ENCODE measurements around the gene RABGEF1. TPM values are rescaled to one million over a fixed set of nuclear protein-coding genes. Genes with fewer than 3 reads are reported as not detected.

Gene RABGEF1
- total RNA-seq, 4 donors from 2014 or later = 13.1 to 38.3 (median 25.4) TPM

DNA sequence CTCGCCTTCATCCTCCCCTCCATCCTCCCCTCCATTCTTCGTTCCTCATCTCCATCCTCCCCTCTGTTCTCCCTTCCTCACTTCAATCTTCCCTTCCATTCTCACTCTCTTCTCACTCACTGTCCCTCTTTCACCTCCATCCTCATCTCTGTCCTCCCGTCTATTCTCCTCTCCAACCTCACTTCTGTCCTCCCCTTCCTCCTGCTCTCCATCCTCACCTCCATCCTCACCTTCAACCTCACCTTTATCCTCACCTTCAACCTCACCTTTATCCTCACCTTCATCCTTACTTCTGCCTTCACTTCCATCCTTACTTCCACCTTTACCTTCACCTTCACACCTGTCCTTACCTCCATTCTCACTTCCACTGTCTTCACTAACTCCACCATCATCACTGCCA is 11.3 kb upstream of the RABGEF1 start:
- Histone ChIP-seq H3K9me3 (no peaks in the 10 kb centered on the region), H3K4me3 (no peak overlapping the region), H3K4me1 (no peaks in the 10 kb centered on the region), H3K27ac (no peak overlapping the region), H3K27me3 (no peaks in the 10 kb centered on the region), H3K36me3 (no peaks in the 10 kb centered on the region)
- intact Hi-C loops (cut with DNase I; ENCODE audit: low total_unique reads) = no loop called here
- DNase-seq = no peak
- no peak for TF ChIP-seq POLR2A (IDR thresholded peaks at IDR 0.05)

DNA sequence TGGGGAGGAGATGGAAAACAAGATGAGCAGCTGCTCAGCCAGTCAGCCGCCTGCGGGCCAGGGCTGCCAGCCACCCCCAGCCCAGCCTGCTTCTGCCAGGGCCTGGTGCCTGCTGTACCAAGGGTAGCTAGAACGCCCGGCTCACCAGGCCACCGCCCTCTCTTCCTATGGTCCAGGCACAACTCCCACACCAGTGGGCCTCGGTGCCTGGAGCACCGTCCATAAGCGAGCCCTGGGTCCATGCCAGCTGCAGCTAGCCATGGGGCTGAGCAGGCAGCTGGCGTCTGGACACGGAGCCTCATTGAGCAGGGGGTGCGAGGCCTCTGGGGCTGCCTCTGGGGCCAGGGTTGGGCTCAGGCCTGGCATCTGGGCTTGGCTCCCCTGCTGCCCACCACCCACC is 8.5 kb upstream of the RABGEF1 start:
- H3K4me3 ChIP-seq = no peak overlapping the region
- TF ChIP-seq POLR2A (IDR thresholded peaks at IDR 0.05) = no peak
- TF ChIP-seq, protein P1, sequence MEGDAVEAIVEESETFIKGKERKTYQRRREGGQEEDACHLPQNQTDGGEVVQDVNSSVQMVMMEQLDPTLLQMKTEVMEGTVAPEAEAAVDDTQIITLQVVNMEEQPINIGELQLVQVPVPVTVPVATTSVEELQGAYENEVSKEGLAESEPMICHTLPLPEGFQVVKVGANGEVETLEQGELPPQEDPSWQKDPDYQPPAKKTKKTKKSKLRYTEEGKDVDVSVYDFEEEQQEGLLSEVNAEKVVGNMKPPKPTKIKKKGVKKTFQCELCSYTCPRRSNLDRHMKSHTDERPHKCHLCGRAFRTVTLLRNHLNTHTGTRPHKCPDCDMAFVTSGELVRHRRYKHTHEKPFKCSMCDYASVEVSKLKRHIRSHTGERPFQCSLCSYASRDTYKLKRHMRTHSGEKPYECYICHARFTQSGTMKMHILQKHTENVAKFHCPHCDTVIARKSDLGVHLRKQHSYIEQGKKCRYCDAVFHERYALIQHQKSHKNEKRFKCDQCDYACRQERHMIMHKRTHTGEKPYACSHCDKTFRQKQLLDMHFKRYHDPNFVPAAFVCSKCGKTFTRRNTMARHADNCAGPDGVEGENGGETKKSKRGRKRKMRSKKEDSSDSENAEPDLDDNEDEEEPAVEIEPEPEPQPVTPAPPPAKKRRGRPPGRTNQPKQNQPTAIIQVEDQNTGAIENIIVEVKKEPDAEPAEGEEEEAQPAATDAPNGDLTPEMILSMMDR (IDR thresholded peaks at IDR 0.05) = no peak
- H3K36me3 ChIP-seq = no peaks in the 10 kb centered on the region
- intact Hi-C loops (cut with DNase I; ENCODE audit: low total_unique reads) = no loop called here
- H3K27me3 ChIP-seq = no peaks in the 10 kb centered on the region
- no peaks in the 10 kb centered on the region for H3K4me1 ChIP-seq
- no peak overlapping the region for H3K27ac ChIP-seq
- H3K9me3 ChIP-seq = peaks cover 0 to 7% of the 10 kb centered on the region in 2 donors
- no peak for DNase-seq

GRCh38 chr7:66732439-66732838 is 8.1 kb upstream of the RABGEF1 start:
- peaks cover 0 to 7% of the 10 kb centered on the region in 2 donors for H3K9me3 ChIP-seq
- H3K36me3 ChIP-seq = no peaks in the 10 kb centered on the region
- H3K4me3 ChIP-seq = no peak overlapping the region
- no peak for DNase-seq
- H3K27me3 ChIP-seq = no peaks in the 10 kb centered on the region
- TF ChIP-seq, protein P1 (IDR thresholded peaks at IDR 0.05) = no peak
- no peak for TF ChIP-seq POLR2A (IDR thresholded peaks at IDR 0.05)
- no peak overlapping the region for H3K27ac ChIP-seq
- H3K4me1 ChIP-seq = no peaks in the 10 kb centered on the region
- intact Hi-C loops (cut with DNase I; ENCODE audit: low total_unique reads) = no loop called here

DNA sequence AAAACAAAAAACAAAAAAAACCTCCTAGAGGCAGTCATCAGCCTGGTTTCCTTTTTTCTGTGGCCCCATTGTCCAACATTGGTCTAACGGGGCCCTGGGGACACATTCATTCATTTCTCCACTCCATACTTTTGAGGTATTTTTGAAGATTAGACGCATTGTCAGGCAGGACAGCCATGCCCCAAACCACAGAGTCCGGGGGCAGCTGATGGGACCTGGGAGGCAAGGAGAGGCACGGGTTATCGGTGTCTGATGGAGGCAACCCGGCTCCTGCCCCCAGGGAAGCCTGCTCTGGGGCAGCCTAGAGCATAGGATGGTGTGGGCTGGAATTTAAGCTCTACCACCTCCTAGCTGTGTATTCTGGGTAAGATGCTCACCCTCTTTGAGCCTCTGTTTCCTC is 6.5 kb upstream of the RABGEF1 start:
- H3K27ac ChIP-seq = no peak overlapping the region
- H3K27me3 ChIP-seq = no peaks in the 10 kb centered on the region
- intact Hi-C loops (cut with DNase I; ENCODE audit: low total_unique reads) = no loop called here
- TF ChIP-seq, protein P1 (IDR thresholded peaks at IDR 0.05) = no peak
- TF ChIP-seq POLR2A (IDR thresholded peaks at IDR 0.05) = no peak
- no peak overlapping the region for H3K4me3 ChIP-seq
- peaks cover 0 to 7% of the 10 kb centered on the region in 2 donors for H3K9me3 ChIP-seq
- no peak for DNase-seq
- no peaks in the 10 kb centered on the region for H3K4me1 ChIP-seq
- H3K36me3 ChIP-seq = no peaks in the 10 kb centered on the region

- no peaks in the 10 kb centered on the region for H3K36me3 ChIP-seq
- DNase-seq = no peak
- intact Hi-C loops (cut with DNase I; ENCODE audit: low total_unique reads) = no loop called here
Observed at GRCh38 chr7:66735154-66735553, 5.4 kb upstream of the RABGEF1 start.

More at GRCh38 chr7:66735154-66735553, 5.4 kb upstream of the RABGEF1 start:
- no peak for TF ChIP-seq POLR2A (IDR thresholded peaks at IDR 0.05)
- TF ChIP-seq, protein P1 (IDR thresholded peaks at IDR 0.05) = no peak
- Histone ChIP-seq H3K27ac (no peak overlapping the region), H3K27me3 (no peaks in the 10 kb centered on the region), H3K4me1 (no peaks in the 10 kb centered on the region), H3K9me3 (peaks cover 0 to 7% of the 10 kb centered on the region in 2 donors), H3K4me3 (no peak overlapping the region)

All from uterus (tissue), 4 donors.